ENCODE data around the gene RERE. TPM values are rescaled to one million over a fixed set of nuclear protein-coding genes. Genes with fewer than 3 reads are reported as not detected.

Gene RERE
- total RNA-seq, 3 donors from 2014 or later: 99.5 to 204 (median 174) TPM

- no peak for DNase-seq
- intact Hi-C loops (cut with DNase I, micrococcal nuclease): no loop called here
Observed at GRCh38 chr1:8465013-8465412, 352.4 kb downstream of the RERE start.

GRCh38 chr1:8464377-8464776 lies 353.1 kb downstream of the RERE start:
- ATAC-seq: peak; percentile 13
- H3K4me1 ChIP-seq (ENCODE audit: low read depth): peaks cover 27% of the 10 kb centered on the region
- TF ChIP-seq CTCF (IDR thresholded peaks at IDR 0.05): no peak

More at GRCh38 chr1:8465013-8465412, 352.4 kb downstream of the RERE start:
- peaks cover 27% of the 10 kb centered on the region for H3K4me1 ChIP-seq (ENCODE audit: low read depth)
- TF ChIP-seq CTCF (IDR thresholded peaks at IDR 0.05): no peak
- no peak for ATAC-seq
- no peak overlapping the region for H3K4me3 ChIP-seq
- H3K36me3 ChIP-seq (ENCODE audit: low read depth): no peaks in the 10 kb centered on the region
- H3K9me3 ChIP-seq: no peaks in the 10 kb centered on the region

GRCh38 chr1:8463144-8463927 lies 354.1 kb downstream of the RERE start:
- no peak for TF ChIP-seq CTCF (IDR thresholded peaks at IDR 0.05)
- no peaks in the 10 kb centered on the region for H3K9me3 ChIP-seq
- ATAC-seq (peak; percentile 81), DNase-seq (peak in 1 of 3 donors; percentile 62)
- H3K4me1 ChIP-seq (ENCODE audit: low read depth): peaks cover 27% of the 10 kb centered on the region
- no peak overlapping the region for H3K4me3 ChIP-seq
- intact Hi-C loops (cut with DNase I, micrococcal nuclease): no loop called here
- H3K36me3 ChIP-seq (ENCODE audit: low read depth): no peaks in the 10 kb centered on the region

More at GRCh38 chr1:8464377-8464776, 353.1 kb downstream of the RERE start:
- intact Hi-C loops (cut with DNase I, micrococcal nuclease): no loop called here
- no peak for DNase-seq
- H3K4me3 ChIP-seq: no peak overlapping the region
- no peaks in the 10 kb centered on the region for H3K36me3 ChIP-seq (ENCODE audit: low read depth)
- H3K9me3 ChIP-seq: no peaks in the 10 kb centered on the region

GRCh38 chr1:8462371-8462892 lies 355.0 kb downstream of the RERE start:
- no peak for TF ChIP-seq CTCF (IDR thresholded peaks at IDR 0.05)
- Histone ChIP-seq H3K36me3 (ENCODE audit: low read depth) (no peaks in the 10 kb centered on the region), H3K4me1 (ENCODE audit: low read depth) (peaks cover 27% of the 10 kb centered on the region), H3K9me3 (no peaks in the 10 kb centered on the region), H3K4me3 (no peak overlapping the region)
- DNase-seq (no peak), ATAC-seq (no peak)
- intact Hi-C loops (cut with DNase I, micrococcal nuclease): no loop called here

GRCh38 chr1:8461351-8462110 lies 355.9 kb downstream of the RERE start:
- ATAC-seq (no peak), DNase-seq (no peak)
- TF ChIP-seq CTCF (IDR thresholded peaks at IDR 0.05): no peak
- H3K9me3 ChIP-seq: no peaks in the 10 kb centered on the region
- no peak overlapping the region for H3K4me3 ChIP-seq
- intact Hi-C loops (cut with DNase I, micrococcal nuclease): no loop called here
- peaks cover 31% of the 10 kb centered on the region for H3K4me1 ChIP-seq (ENCODE audit: low read depth)
- H3K36me3 ChIP-seq (ENCODE audit: low read depth): no peaks in the 10 kb centered on the region

All from mucosa of descending colon (tissue), 3 donors.